AG04450 (cell line): ENCODE measurements around the gene AGT. TPM values are rescaled to one million over a fixed set of nuclear protein-coding genes. Genes with fewer than 3 reads are reported as not detected.
A peak's percentile ranks its signal among the peaks of the same experiment; 100 is the strongest.

Source experiments
- CTCF ChIA-PET: fragments of 300-600, 350-600 bp; formaldehyde crosslinking; extraction: SDS; loops from one replicate; lab custom pipeline; 2022; ENCODE audit warnings: antibody characterized with exemption, inconsistent platforms; lab: Charles Lee
- POLR2A ChIA-PET: fragments of 350-600 bp; formaldehyde crosslinking; extraction: SDS; loops from one replicate; lab custom pipeline; 2021; ENCODE audit warnings: antibody characterized with exemption, inconsistent platforms; lab: Yijun Ruan, JAX
- DNase-seq: peaks from one replicate; pipeline ENCODE4 v3.0.0-alpha.2; 2011; ENCODE audit warnings: low read depth, low spot score
- H3K27ac ChIP-seq: one replicate; pipeline ENCODE4 v1.5.1; 2012; ENCODE audit warnings: low read depth, low read length, control low read depth
- H3K27me3 ChIP-seq: one replicate; pipeline ENCODE4 v1.6.0; 2012; ENCODE audit warnings: low read length; ENCODE audit not compliant: control insufficient read depth, insufficient read depth
- H3K4me3 ChIP-seq: 2 replicates; pipeline ENCODE4 v1.5.1; 2011; ENCODE audit warnings: mild to moderate bottlenecking, low read depth, low read length, control low read depth
- H3K9me3 ChIP-seq: 2 replicates; pipeline ENCODE4 v1.5.1; 2012; ENCODE audit warnings: low read length; ENCODE audit not compliant: control insufficient read depth, insufficient read depth
- polyA plus RNA-seq: library from polyadenylated mRNA; depleted of rRNA; stranded (reverse); fragments of >200 nt; gene quantifications from 2 replicates; pipeline ENCODE4 v1.2.3, GENCODE V29; 2011
- TF ChIP-seq, protein P1 (sequence below): IDR thresholded peaks from 2 replicates; pipeline ENCODE4 v1.5.1; 2011; ENCODE audit warnings: low read depth, low read length, control low read depth, inconsistent platforms

AGT gene
- polyA plus RNA-seq, 1 experiment: 6.2 TPM

DNA sequence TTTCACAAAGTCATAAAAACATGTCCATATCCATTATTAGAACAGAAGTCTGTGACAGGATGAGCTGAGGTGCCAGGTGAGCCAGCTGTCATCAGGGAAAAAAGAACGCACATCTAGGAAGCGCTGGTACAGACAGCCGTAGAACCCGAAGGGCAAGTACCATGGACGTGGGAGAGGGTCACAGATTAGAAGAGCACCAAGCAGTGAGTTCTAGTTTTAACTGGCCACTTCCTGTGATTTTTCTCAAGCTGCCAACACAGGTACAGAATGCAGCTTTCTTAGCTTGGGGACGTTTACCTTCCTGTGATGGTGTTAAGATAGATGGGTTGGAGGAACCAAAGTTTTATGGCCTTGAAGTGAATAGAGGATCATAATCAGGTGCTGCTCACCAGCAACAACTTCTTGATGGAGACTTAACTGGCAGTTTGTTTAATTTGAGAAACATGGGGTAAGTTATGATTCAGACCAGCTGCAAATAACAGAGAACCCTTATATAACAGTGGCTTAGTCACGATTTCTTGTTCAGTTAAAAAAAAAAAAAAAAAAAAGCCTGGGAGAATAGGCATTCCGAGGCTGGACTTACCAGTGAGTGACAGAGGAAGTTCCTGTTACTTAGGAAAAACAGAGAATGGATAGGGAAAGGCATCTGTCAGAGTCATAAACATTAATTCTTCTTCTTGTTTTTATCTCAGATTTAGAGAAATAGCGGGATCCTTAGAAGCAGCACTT lies 30.9 kb downstream of the AGT start:
- POLR2A ChIA-PET: interaction anchor here (0.6 to 0.7 kb wide), 2 partner anchors 37 to 480 kb away, joined by 3 to 4 read pairs; no protein-coding TSS in a partner anchor
- Histone ChIP-seq H3K4me3 (no peak overlapping the region), H3K27ac (no peak overlapping the region), H3K9me3 (no peaks in the 10 kb centered on the region), H3K27me3 (no peaks in the 10 kb centered on the region)
- TF ChIP-seq, protein P1, sequence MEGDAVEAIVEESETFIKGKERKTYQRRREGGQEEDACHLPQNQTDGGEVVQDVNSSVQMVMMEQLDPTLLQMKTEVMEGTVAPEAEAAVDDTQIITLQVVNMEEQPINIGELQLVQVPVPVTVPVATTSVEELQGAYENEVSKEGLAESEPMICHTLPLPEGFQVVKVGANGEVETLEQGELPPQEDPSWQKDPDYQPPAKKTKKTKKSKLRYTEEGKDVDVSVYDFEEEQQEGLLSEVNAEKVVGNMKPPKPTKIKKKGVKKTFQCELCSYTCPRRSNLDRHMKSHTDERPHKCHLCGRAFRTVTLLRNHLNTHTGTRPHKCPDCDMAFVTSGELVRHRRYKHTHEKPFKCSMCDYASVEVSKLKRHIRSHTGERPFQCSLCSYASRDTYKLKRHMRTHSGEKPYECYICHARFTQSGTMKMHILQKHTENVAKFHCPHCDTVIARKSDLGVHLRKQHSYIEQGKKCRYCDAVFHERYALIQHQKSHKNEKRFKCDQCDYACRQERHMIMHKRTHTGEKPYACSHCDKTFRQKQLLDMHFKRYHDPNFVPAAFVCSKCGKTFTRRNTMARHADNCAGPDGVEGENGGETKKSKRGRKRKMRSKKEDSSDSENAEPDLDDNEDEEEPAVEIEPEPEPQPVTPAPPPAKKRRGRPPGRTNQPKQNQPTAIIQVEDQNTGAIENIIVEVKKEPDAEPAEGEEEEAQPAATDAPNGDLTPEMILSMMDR: no peak
- CTCF ChIA-PET: interaction anchor here (1.4 to 1.9 kb wide), 2 partner anchors 41 to 90 kb away, joined by 6 to 11 read pairs; no protein-coding TSS in a partner anchor
- peak; percentile 49 for DNase-seq

DNA sequence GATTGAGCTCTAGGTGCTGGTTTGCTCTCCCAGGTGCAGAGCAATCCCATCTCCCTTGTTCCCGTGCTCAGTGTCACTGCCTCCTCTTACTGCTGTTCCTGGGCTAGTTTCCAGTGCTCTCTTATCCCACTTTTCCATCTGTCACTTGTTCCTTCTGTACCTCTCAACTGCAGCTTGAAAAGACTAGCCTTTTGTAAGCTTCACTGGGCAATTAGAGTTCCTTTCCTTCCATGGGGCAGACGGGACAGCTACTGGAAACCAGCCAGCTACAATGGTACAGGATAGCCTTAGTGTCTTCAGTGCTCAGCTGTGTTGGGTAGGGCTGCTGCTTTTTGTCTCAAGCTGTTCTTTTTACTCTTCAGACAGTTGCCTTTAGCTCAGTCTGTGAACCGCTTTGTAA lies 31.6 kb downstream of the AGT start:
- TF ChIP-seq, protein P1: no peak
- no peaks in the 10 kb centered on the region for H3K9me3 ChIP-seq
- DNase-seq: no peak
- no peak overlapping the region for H3K27ac ChIP-seq
- ChIA-PET POLR2A (no interaction called here), CTCF (interaction anchor here (0.6 to 1.9 kb wide), 4 partner anchors 40 to 489 kb away, joined by 3 to 11 read pairs (median 6); no protein-coding TSS in a partner anchor)
- H3K4me3 ChIP-seq: no peak overlapping the region
- H3K27me3 ChIP-seq: no peaks in the 10 kb centered on the region

- TF ChIP-seq, protein P1: no peak
- POLR2A ChIA-PET: no interaction called here
- Histone ChIP-seq H3K9me3 (no peaks in the 10 kb centered on the region), H3K27me3 (no peaks in the 10 kb centered on the region), H3K27ac (no peak overlapping the region), H3K4me3 (no peak overlapping the region)
- peak; percentile 20 for DNase-seq
- CTCF ChIA-PET: interaction anchor here (0.6 to 1.9 kb wide), 4 partner anchors 40 to 490 kb away, joined by 3 to 11 read pairs (median 6); no protein-coding TSS in a partner anchor
Measured at GRCh38 chr1:230681599-230681998, 32.3 kb downstream of the AGT start.

- TF ChIP-seq, protein P1: no peak
- Histone ChIP-seq H3K9me3 (no peaks in the 10 kb centered on the region), H3K27ac (no peak overlapping the region), H3K27me3 (no peaks in the 10 kb centered on the region), H3K4me3 (no peak overlapping the region)
- ChIA-PET CTCF (no interaction called here), POLR2A (no interaction called here)
- no peak for DNase-seq
Measured at GRCh38 chr1:230680300-230681025, 33.5 kb downstream of the AGT start.

GRCh38 chr1:230679825-230680224 lies 34.1 kb downstream of the AGT start:
- H3K4me3 ChIP-seq: no peak overlapping the region
- no peaks in the 10 kb centered on the region for H3K9me3 ChIP-seq
- no peaks in the 10 kb centered on the region for H3K27me3 ChIP-seq
- POLR2A ChIA-PET: no interaction called here
- CTCF ChIA-PET: no interaction called here
- no peak overlapping the region for H3K27ac ChIP-seq
- TF ChIP-seq, protein P1: no peak
- no peak for DNase-seq
